Large intestine (tissue), 12 donors: ENCODE results near the gene SH3RF1. TPM values are rescaled to one million over a fixed set of nuclear protein-coding genes. Genes with fewer than 3 reads are reported as not detected.

Experiments
- DNase-seq, 2 donors: peaks; one replicate each; pipeline versions ENCODE4 v3.0.0 to v3.0.0-alpha.2; 2013
- H3K27ac ChIP-seq: one replicate; pipeline ENCODE4 v1.5.1; 2013; ENCODE audit warnings: low read length
- H3K27me3 ChIP-seq: 2 replicates; pipeline ENCODE4 v1.6.1; 2013; ENCODE audit warnings: low read length; ENCODE audit not compliant: control insufficient read depth, insufficient read depth
- H3K36me3 ChIP-seq: 2 replicates; pipeline ENCODE4 v1.6.1; 2013; ENCODE audit warnings: low read length; ENCODE audit not compliant: control insufficient read depth, insufficient read depth
- H3K4me1 ChIP-seq: one replicate; pipeline ENCODE4 v1.6.1; 2013; ENCODE audit warnings: low read length; ENCODE audit not compliant: control insufficient read depth, insufficient read depth
- H3K4me3 ChIP-seq: one replicate; pipeline ENCODE4 v1.5.1; 2013; ENCODE audit warnings: low read length
- H3K9me3 ChIP-seq: one replicate; pipeline ENCODE4 v1.6.1; 2013; ENCODE audit warnings: mild to moderate bottlenecking, low read depth, low read length, moderate library complexity; ENCODE audit not compliant: control insufficient read depth
- WGBS: methylation state at CpG from one replicate; pipeline ENCODE4 v1.1.5; 2013; ENCODE audit warnings: low lambda C conversion rate; ENCODE audit not compliant: insufficient coverage; 5-methylcytosine and 5-hydroxymethylcytosine counted together
- long read RNA-seq, 11 donors: transcript quantifications; one replicate each; lab custom pipeline, GENCODE V29; 2026
- polyA plus RNA-seq: library from polyadenylated mRNA; unstranded; fragments of 120-200 nt; gene quantifications from one replicate; pipeline ENCODE4 v1.2.1, GENCODE V29; 2013

The SH3RF1 gene
- 30.1 TPM for polyA plus RNA-seq
- long read RNA-seq, donor 1, partial matches to known transcripts: 23 of 24 reads
- long read RNA-seq, donor 1, other reads (novel, unspliced or antisense): 0 of 24 reads
- long read RNA-seq, donor 2, full-length matches to known transcripts: 10 of 29 reads
- long read RNA-seq, donor 2, partial matches to known transcripts: 19 of 29 reads
- long read RNA-seq, donor 2, other reads (novel, unspliced or antisense): 0 of 29 reads
- long read RNA-seq, donor 3, full-length matches to known transcripts: 3 of 21 reads
- long read RNA-seq, donor 3, partial matches to known transcripts: 18 of 21 reads
- long read RNA-seq, donor 3, other reads (novel, unspliced or antisense): 0 of 21 reads
- long read RNA-seq, donor 4: 0 reads
- long read RNA-seq, donor 5, full-length matches to known transcripts: 3 of 3 reads
- long read RNA-seq, donor 5, partial matches to known transcripts: 0 of 3 reads
- long read RNA-seq, donor 5, other reads (novel, unspliced or antisense): 0 of 3 reads
- long read RNA-seq, donor 6, full-length matches to known transcripts: 1 of 11 reads
- long read RNA-seq, donor 6, partial matches to known transcripts: 10 of 11 reads
- long read RNA-seq, donor 6, other reads (novel, unspliced or antisense): 0 of 11 reads
- long read RNA-seq, donor 7: 0 reads
- long read RNA-seq, donor 8, full-length matches to known transcripts: 2 of 13 reads
- long read RNA-seq, donor 8, partial matches to known transcripts: 11 of 13 reads
- long read RNA-seq, donor 8, other reads (novel, unspliced or antisense): 0 of 13 reads
- long read RNA-seq, donor 9, full-length matches to known transcripts: 2 of 2 reads
- long read RNA-seq, donor 9, partial matches to known transcripts: 0 of 2 reads
- long read RNA-seq, donor 9, other reads (novel, unspliced or antisense): 0 of 2 reads
- long read RNA-seq, donor 10, full-length matches to known transcripts: 1 of 33 reads
- long read RNA-seq, donor 10, partial matches to known transcripts: 32 of 33 reads
- long read RNA-seq, donor 10, other reads (novel, unspliced or antisense): 0 of 33 reads
- long read RNA-seq, donor 11, full-length matches to known transcripts: 1 of 1 reads
- long read RNA-seq, donor 11, partial matches to known transcripts: 0 of 1 reads
- long read RNA-seq, donor 11, other reads (novel, unspliced or antisense): 0 of 1 reads

GRCh38 chr4:169270810-169271691 lies at the start of gene SH3RF1:
SH3RF1 (minus strand) TSS chr4:169270956; CDS start chr4:169269212, 1,744 bp downstream.
- Histone ChIP-seq H3K36me3 (peaks cover 2% of the 10 kb centered on the region), H3K4me1 (peaks cover 27% of the 10 kb centered on the region), H3K27ac (peak within 1 kb of the TSS; percentile 98), H3K9me3 (no peaks in the 10 kb centered on the region), H3K27me3 (no peaks in the 10 kb centered on the region), H3K4me3 (peak within 1 kb of the TSS; percentile 98)
- WGBS: no CpG with 5 or more reads among the region's 110 CpGs
- DNase-seq: peak; percentile 82 to 93

GRCh38 chr4:169315530-169316343 lies 45.0 kb upstream of the SH3RF1 start:
- Histone ChIP-seq H3K4me3 (no peak overlapping the region), H3K27ac (peak overlapping the region; percentile 23), H3K4me1 (peaks cover 23% of the 10 kb centered on the region), H3K9me3 (no peaks in the 10 kb centered on the region), H3K27me3 (no peaks in the 10 kb centered on the region), H3K36me3 (no peaks in the 10 kb centered on the region)
- peak in 1 of 2 donors; percentile 68 for DNase-seq
- WGBS: 20% methylated on average over 1 of the region's 5 CpGs

- no peaks in the 10 kb centered on the region for H3K9me3 ChIP-seq
- no CpG with 5 or more reads among the region's 8 CpGs for WGBS
- peak overlapping the region; percentile 74 for H3K27ac ChIP-seq
Measured at GRCh38 chr4:169314906-169315305, 44.1 kb upstream of the SH3RF1 start.

GRCh38 chr4:169313732-169314131 lies 43.0 kb upstream of the SH3RF1 start:
- WGBS: no CpG with 5 or more reads among the region's 2 CpGs
- Histone ChIP-seq H3K4me1 (peaks cover 23% of the 10 kb centered on the region), H3K4me3 (no peak overlapping the region), H3K27ac (peak overlapping the region; percentile 74), H3K27me3 (no peaks in the 10 kb centered on the region), H3K36me3 (no peaks in the 10 kb centered on the region), H3K9me3 (no peaks in the 10 kb centered on the region)
- DNase-seq: no peak

More at GRCh38 chr4:169314906-169315305, 44.1 kb upstream of the SH3RF1 start:
- H3K36me3 ChIP-seq: no peaks in the 10 kb centered on the region
- H3K27me3 ChIP-seq: no peaks in the 10 kb centered on the region
- no peak overlapping the region for H3K4me3 ChIP-seq
- peak; percentile 92 to 96 for DNase-seq
- H3K4me1 ChIP-seq: peaks cover 23% of the 10 kb centered on the region

GRCh38 chr4:169312690-169313422 lies 42.1 kb upstream of the SH3RF1 start:
- peak in 1 of 2 donors; percentile 42 for DNase-seq

GRCh38 chr4:169311643-169312365 lies 41.0 kb upstream of the SH3RF1 start:
- Histone ChIP-seq H3K4me3 (no peak overlapping the region), H3K27me3 (no peaks in the 10 kb centered on the region), H3K9me3 (no peaks in the 10 kb centered on the region), H3K4me1 (peaks cover 23% of the 10 kb centered on the region), H3K36me3 (no peaks in the 10 kb centered on the region), H3K27ac (no peak overlapping the region)
- peak; percentile 57 to 71 for DNase-seq
- 20% methylated on average over 1 of the region's 12 CpGs for WGBS

More at GRCh38 chr4:169312690-169313422, 42.1 kb upstream of the SH3RF1 start:
- WGBS: 53% methylated on average over 3 of the region's 6 CpGs
- Histone ChIP-seq H3K27ac (no peak overlapping the region), H3K36me3 (no peaks in the 10 kb centered on the region), H3K4me3 (no peak overlapping the region), H3K27me3 (no peaks in the 10 kb centered on the region), H3K9me3 (no peaks in the 10 kb centered on the region), H3K4me1 (peaks cover 23% of the 10 kb centered on the region)

GRCh38 chr4:169309326-169309967 lies 38.7 kb upstream of the SH3RF1 start:
- Histone ChIP-seq H3K9me3 (no peaks in the 10 kb centered on the region), H3K4me1 (peaks cover 8% of the 10 kb centered on the region), H3K36me3 (no peaks in the 10 kb centered on the region), H3K4me3 (no peak overlapping the region), H3K27ac (peak overlapping the region; percentile 17), H3K27me3 (no peaks in the 10 kb centered on the region)
- no CpG with 5 or more reads among the region's 12 CpGs for WGBS
- peak; percentile 54 to 58 for DNase-seq

GRCh38 chr4:169307576-169307975 lies 36.8 kb upstream of the SH3RF1 start:
- no CpG with 5 or more reads among the region's 2 CpGs for WGBS
- H3K4me3 ChIP-seq: no peak overlapping the region
- no peaks in the 10 kb centered on the region for H3K36me3 ChIP-seq
- peak overlapping the region; percentile 29 for H3K27ac ChIP-seq
- peaks cover 3% of the 10 kb centered on the region for H3K4me1 ChIP-seq
- H3K9me3 ChIP-seq: no peaks in the 10 kb centered on the region
- peak; percentile 43 to 70 for DNase-seq
- no peaks in the 10 kb centered on the region for H3K27me3 ChIP-seq
